NT2/D1 (cell line): ENCODE measurements around the gene KRTAP5-1.
"Not testable (repeated sequence)": the region's sequence is repeated elsewhere in the genome, so short reads cannot be mapped to it uniquely, and the experiment has no call there.

Source experiments
- DNase-seq: peaks from one replicate; pipeline ENCODE4 v3.0.0-alpha.2; 2011; ENCODE audit warnings: low read depth, low spot score
- H3K27me3 ChIP-seq: 2 replicates; pipeline ENCODE4 v1.6.0; 2011; ENCODE audit warnings: mild to moderate bottlenecking; ENCODE audit not compliant: insufficient read length, insufficient read depth
- H3K36me3 ChIP-seq: 2 replicates; pipeline ENCODE4 v1.6.1; 2011; ENCODE audit warnings: mild to moderate bottlenecking, low read length, mixed read lengths; ENCODE audit not compliant: insufficient read depth, insufficient read length
- H3K4me1 ChIP-seq: 2 replicates; pipeline ENCODE4 v1.5.1; 2011; ENCODE audit not compliant: insufficient read depth, insufficient read length
- H3K4me3 ChIP-seq: 2 replicates; pipeline ENCODE4 v1.5.1; 2011; ENCODE audit warnings: low read depth; ENCODE audit not compliant: insufficient read length
- H3K9ac ChIP-seq: 2 replicates; pipeline ENCODE4 v1.6.0; 2011; ENCODE audit warnings: low read depth; ENCODE audit not compliant: insufficient read length
- H3K9me3 ChIP-seq: 2 replicates; pipeline ENCODE4 v1.5.1; 2011; ENCODE audit warnings: mild to moderate bottlenecking, low read length; ENCODE audit not compliant: insufficient read depth
- SUZ12 ChIP-seq: IDR thresholded peaks from 2 replicates; pipeline ENCODE4 v1.6.1; 2011; ENCODE audit not compliant: insufficient read length, insufficient read depth; ENCODE audit errors: extremely low read depth
- YY1 ChIP-seq: IDR thresholded peaks from 2 replicates; pipeline ENCODE4 v1.6.1; 2011; ENCODE audit not compliant: insufficient read length, insufficient read depth
- ZNF274 ChIP-seq: IDR thresholded peaks from 2 replicates; pipeline ENCODE4 v1.6.1; 2011; ENCODE audit warnings: mild to moderate bottlenecking, low read depth, low read length

KRTAP5-1 gene

DNA sequence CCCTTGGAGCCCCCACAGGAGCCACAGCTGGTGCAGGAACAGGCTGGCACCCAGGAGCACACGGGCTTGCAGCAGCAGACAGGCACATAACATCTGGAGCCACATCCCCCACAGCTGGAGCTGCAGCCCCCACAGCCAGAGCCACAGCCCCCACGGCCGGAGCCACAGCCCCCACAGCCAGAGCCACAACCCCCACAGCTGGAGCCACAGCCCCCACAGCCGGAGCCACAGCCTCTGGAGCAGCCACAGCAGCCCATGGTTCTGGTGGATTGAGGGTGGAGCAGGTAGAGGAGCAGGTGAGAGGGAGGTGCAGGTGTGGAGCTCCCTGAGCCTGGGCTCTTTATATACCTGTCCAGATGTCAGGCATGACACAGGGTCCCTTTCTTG is 12.9 kb upstream of the KRTAP5-1 start, which contains the start of gene KRTAP5-2:
Gene KRTAP5-2 (minus strand): TSS at position 301 of the 387 bp plus-strand sequence. CDS start 44 bp downstream, at position 257.
- H3K9me3 ChIP-seq: no peaks in the 10 kb centered on the region
- H3K27me3 ChIP-seq: peaks cover 4% of the 10 kb centered on the region
- peaks cover 8% of the 10 kb centered on the region for H3K4me1 ChIP-seq
- H3K9ac ChIP-seq: no peak within 1 kb of the TSS
- no peaks in the 10 kb centered on the region for H3K36me3 ChIP-seq
- no peak for DNase-seq
- H3K4me3 ChIP-seq: no peak within 1 kb of the TSS
- TF ChIP-seq SUZ12: no peak

GRCh38 chr11:1597331-1597993 is 12.4 kb upstream of the KRTAP5-1 start:
- DNase-seq: no peak
- peaks cover 4% of the 10 kb centered on the region for H3K27me3 ChIP-seq

DNA sequence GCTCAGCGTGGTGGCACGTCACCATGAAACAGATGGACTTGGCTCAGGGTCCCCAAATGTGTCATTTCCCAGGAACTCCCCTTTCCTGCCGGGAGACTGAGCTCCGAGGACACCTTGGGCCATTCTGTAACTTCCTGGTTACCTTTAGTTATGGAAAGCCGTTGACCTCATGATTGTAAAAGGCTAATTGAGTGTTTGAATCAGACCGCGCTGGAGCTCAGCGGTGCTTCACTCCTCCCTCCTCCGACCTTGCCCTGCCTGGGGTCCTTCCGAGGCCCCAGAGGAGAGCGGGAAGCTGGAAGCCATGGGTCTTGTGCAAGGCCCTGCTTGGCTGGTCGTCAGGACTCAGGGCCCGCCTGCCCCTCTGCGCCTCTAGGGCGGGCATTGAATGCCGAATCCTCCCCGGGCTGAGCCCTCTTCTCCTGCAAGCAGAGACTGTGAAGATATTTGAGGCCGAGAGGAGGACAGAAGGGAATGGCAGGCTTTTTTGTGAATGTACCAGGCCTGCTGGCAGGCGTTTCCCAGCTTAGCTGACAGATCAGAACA is 11.6 kb upstream of the KRTAP5-1 start:
- peak overlapping the region; percentile 63 for H3K9ac ChIP-seq
- H3K27me3 ChIP-seq, H3K4me3 ChIP-seq: not testable (repeated sequence)

More at GRCh38 chr11:1597331-1597993, 12.4 kb upstream of the KRTAP5-1 start:
- no peak for TF ChIP-seq SUZ12
- no peak for TF ChIP-seq YY1
- TF ChIP-seq ZNF274: no peak
- H3K36me3 ChIP-seq: no peaks in the 10 kb centered on the region
- no peak overlapping the region for H3K4me3 ChIP-seq
- H3K4me1 ChIP-seq: peaks cover 8% of the 10 kb centered on the region
- no peaks in the 10 kb centered on the region for H3K9me3 ChIP-seq
- H3K9ac ChIP-seq: no peak overlapping the region

GRCh38 chr11:1595994-1596575 is 11.0 kb upstream of the KRTAP5-1 start:
- H3K9me3 ChIP-seq, H3K4me1 ChIP-seq, H3K27me3 ChIP-seq, H3K4me3 ChIP-seq, H3K9ac ChIP-seq, H3K36me3 ChIP-seq, DNase-seq: not testable (repeated sequence)

More for the DNA sequence above, 11.6 kb upstream of the KRTAP5-1 start:
- DNase-seq, H3K36me3 ChIP-seq, H3K9me3 ChIP-seq, H3K4me1 ChIP-seq: not testable (repeated sequence)

DNA sequence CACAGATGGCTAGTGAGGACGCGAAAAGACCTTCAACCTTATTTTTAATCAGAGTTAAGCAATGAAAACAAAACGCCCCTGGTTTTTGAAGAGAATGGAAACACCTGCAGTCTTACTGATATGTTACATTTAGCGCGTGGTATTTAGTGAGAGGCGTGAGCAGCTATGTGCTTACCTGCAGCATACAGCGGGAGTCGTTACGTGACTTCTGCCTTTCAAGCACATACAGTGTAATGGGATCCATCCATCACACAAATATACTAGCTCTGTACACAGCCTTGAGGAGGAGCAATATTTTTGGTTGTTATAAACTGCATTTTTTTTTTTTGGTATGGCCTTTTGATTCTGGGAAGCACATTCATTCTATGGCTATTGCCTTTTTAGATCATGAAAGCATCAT is 7.5 kb upstream of the KRTAP5-1 start:
- peaks cover 8% of the 10 kb centered on the region for H3K4me1 ChIP-seq
- H3K9me3 ChIP-seq: peaks cover 7% of the 10 kb centered on the region; the same call in 1 of the 2 replicates
- DNase-seq: no peak
- no peak overlapping the region for H3K9ac ChIP-seq
- H3K36me3 ChIP-seq: no peaks in the 10 kb centered on the region
- peaks cover 4% of the 10 kb centered on the region for H3K27me3 ChIP-seq
- H3K4me3 ChIP-seq: no peak overlapping the region
- TF ChIP-seq SUZ12 (no peak), YY1 (no peak), ZNF274 (no peak)

DNA sequence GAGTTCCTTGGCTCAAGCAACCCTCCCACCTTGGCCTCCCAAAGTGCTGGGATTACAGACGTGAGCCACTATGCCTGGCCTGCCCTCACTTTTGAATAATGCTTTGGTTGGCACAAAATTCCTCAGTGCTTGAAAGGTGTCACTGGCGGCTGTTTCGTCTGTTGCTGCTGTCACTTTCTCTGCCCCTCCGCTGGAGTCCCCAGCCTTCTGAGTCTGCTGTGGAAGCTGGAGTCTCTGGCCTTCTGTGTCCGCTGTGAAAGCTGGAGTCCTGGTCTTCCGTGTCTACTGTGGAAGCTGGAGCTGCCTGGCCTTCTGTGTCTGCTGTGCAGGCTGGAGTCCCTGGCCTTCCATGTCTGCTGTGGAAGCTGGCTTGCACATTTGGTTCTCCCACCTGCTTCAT is 4.9 kb upstream of the KRTAP5-1 start:
- H3K27me3 ChIP-seq: no peaks in the 10 kb centered on the region
- DNase-seq: no peak
- no peaks in the 10 kb centered on the region for H3K36me3 ChIP-seq
- H3K9ac ChIP-seq: no peak overlapping the region
- no peak overlapping the region for H3K4me3 ChIP-seq
- peaks cover 7% of the 10 kb centered on the region; the same call in 1 of the 2 replicates for H3K9me3 ChIP-seq
- H3K4me1 ChIP-seq: no peaks in the 10 kb centered on the region
- no peak for TF ChIP-seq SUZ12
- no peak for TF ChIP-seq YY1
- no peak for TF ChIP-seq ZNF274

GRCh38 chr11:1589191-1589963 is 4.3 kb upstream of the KRTAP5-1 start:
- H3K27me3 ChIP-seq, H3K4me1 ChIP-seq: not testable (repeated sequence)

More at GRCh38 chr11:1589191-1589963, 4.3 kb upstream of the KRTAP5-1 start:
- H3K36me3 ChIP-seq, DNase-seq, H3K4me3 ChIP-seq, H3K9me3 ChIP-seq, H3K9ac ChIP-seq: not testable (repeated sequence)
